Measurements from ENCODE around the gene PNMA5.

Gene PNMA5

DNA sequence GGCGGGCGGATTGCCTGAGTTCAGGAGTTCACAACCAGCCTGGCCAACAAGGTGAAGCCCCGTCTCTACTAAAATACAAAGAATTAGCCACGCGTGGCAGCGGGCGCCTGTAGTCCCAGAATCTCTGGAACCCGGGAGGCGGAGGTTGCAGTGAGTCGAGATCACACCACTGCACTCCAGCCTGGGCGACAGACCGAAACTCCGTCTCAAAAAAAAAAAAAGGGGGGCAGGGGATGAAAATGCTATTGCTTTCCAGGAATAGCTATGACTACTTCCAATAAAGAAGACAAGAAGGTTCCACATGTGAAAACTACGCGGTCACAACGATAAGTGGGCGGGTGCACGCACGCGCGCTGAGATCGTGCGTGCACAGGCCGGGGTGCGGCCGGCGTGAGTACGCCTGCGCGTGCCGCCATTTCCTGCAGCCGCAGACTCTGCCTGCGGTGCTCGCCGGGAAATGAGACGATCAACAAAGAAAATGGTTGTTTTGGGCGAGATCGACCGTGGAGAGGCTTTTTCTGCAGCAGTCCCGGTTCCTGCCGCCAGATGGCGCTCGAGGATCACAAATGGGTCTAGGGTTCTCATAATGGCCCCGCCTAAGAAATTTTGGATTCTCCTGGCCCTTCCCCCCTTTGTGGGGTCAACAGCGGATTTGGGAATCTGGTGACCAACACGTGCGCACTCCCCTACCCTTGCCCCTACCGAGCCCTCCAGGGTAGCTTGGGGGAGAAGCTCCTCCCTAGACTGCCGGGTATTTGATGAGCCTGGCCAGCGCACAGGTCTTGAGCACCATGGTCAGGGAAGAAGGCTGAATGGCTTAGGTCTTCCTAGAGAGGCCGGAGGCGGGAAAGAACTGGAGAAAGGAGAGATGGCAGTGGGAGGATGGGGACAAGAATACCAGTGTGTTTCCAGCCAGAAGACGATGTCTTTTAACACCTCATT, 35.1 kb downstream of the PNMA5 start:
- peak; percentile 81 for DNase-seq (ENCODE audit: low read depth)

- DNase-seq (ENCODE audit: low read depth) = no peak
These were observed 35.9 kb downstream of the PNMA5 start for GRCh38 chrX:152958047-152958446.

- DNase-seq (ENCODE audit: low read depth) = no peak
These were observed 43.1 kb downstream of the PNMA5 start for GRCh38 chrX:152950786-152951185.

DNA sequence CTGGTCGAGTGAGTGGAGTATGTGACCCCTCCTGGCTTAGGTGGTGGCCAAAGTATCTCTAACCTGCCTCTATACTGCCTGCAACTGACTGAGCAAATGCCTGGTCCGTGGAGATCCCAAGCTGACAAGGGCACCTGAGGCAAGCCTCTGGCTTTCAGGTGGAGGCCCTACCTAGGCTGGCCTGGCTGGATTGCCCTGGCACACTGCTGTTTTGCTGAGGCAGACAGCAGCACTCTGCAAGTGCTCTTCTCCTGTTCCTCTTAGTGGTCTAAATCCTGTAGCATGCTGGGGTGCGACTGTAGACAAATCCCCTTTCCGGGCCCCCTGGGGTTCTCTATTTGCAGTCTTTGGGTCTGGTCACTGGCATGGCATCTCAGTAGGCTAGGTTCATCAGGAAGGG, 44.8 kb downstream of the PNMA5 start:
- DNase-seq (ENCODE audit: low read depth) = no peak

DNA sequence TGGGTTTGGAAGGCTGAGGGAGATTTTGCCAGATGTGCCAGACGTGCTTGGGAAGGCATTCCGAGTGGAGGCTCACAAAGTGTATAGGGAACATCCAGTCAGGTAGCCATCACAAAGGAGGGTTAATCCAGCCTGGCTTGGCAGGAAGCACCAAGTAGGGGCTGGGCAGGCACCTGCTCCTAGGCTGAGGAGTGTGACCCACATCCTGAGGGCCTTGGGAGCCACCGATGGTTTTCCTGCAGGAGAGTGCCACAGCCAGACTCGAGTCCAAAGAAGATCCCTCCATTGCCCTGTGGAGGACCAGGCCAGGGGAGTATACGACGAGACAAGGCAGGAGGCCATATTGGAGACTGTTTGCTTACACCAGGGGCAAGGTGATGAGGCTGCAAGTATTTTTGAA, 47.2 kb downstream of the PNMA5 start:
- DNase-seq (ENCODE audit: low read depth) = no peak

- no peak for DNase-seq (ENCODE audit: low read depth)
These were observed 48.6 kb downstream of the PNMA5 start for GRCh38 chrX:152945021-152945979.

- DNase-seq (ENCODE audit: low read depth) = no peak
These were observed 50.1 kb downstream of the PNMA5 start for GRCh38 chrX:152943826-152944225.

- no peak for DNase-seq (ENCODE audit: low read depth)
These were observed 51.9 kb downstream of the PNMA5 start for GRCh38 chrX:152942077-152942442.

DNA sequence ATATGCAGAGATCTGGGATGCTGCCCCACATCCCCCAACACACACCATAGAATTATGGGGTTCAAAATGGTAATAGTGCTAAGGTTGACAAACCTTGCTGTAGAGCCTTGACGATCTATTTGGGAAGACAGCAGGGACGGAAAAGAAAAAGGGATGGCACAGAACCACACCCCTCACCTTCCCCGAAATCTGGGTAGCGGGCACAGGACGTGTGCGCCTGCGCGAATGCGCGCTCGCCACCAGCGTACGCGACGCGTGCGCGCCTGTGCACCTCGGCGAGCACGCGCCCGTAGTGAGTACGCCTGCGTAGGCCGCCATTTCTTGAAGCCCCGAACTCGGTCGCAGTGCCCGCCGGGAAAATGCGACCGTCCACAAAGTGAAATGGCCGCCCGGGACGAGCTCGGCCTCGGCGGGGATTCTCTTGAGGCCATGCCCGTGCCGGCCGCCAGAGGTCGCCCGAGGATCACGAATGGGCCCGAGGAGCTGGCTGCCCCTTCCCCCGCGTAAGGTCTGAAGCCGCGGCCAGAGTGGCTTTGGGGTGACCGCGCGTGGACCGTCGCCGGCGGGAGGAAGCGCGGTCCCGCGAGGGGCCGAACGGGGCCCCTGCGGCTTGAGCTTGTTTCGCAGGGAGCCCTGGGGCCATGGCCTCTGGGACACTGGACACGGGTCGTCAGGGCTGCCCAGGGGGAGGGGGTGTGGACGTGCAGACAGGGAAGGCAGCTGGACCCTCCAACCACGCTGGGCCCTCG, 52.4 kb downstream of the PNMA5 start:
- peak; percentile 91 for DNase-seq (ENCODE audit: low read depth)
